ENCODE data around the gene PDLIM4.

The PDLIM4 gene

GRCh38 chr5:132225165-132226032 lies 32.1 kb upstream of the PDLIM4 start:
- Histone ChIP-seq H3K27ac (ENCODE audit: low read depth, low read length) (no peak overlapping the region), H4K5ac (ENCODE audit: low read length) (no peak overlapping the region), H3K4me3 (ENCODE audit: low read length) (no peak overlapping the region), H3K9ac (ENCODE audit: low read length) (no peak overlapping the region), H2BK15ac (replicated peaks; ENCODE audit: low read depth) (no peak overlapping the region), H3K27me3 (ENCODE audit: insufficient read depth, low read length, poor library complexity) (no peaks in the 10 kb centered on the region), H3K4ac (ENCODE audit: low read depth, low read length) (no peak overlapping the region), H3K23ac (ENCODE audit: low read length) (no peak overlapping the region), H2AK5ac (ENCODE audit: low read length) (no peak overlapping the region), H2BK120ac (ENCODE audit: low read depth, low read length) (no peak overlapping the region), H3K4me2 (ENCODE audit: low read length) (no peak overlapping the region), H3K36me3 (ENCODE audit: control insufficient read depth, insufficient read depth, low read length) (no peaks in the 10 kb centered on the region), H4K8ac (ENCODE audit: low read depth, low read length) (no peak overlapping the region), H2BK5ac (ENCODE audit: low read length) (no peak overlapping the region), H3K79me2 (ENCODE audit: control insufficient read depth, insufficient read depth, low read length) (no peaks in the 10 kb centered on the region), H3K18ac (ENCODE audit: low read length) (no peak overlapping the region), H3K4me1 (ENCODE audit: control insufficient read depth, low read depth, low read length) (peaks cover 2% of the 10 kb centered on the region), H3K79me1 (ENCODE audit: low read length) (no peaks in the 10 kb centered on the region), H3K56ac (ENCODE audit: low read length) (no peak overlapping the region)
- no peak for DNase-seq
- WGBS (ENCODE audit: extremely low coverage, insufficient coverage, low lambda C conversion rate) = no CpG with 5 or more reads among the region's 13 CpGs

- H3K27ac ChIP-seq (ENCODE audit: low read depth, low read length) = no peak overlapping the region
- no CpG with 5 or more reads among the region's 23 CpGs for WGBS (ENCODE audit: extremely low coverage, insufficient coverage, low lambda C conversion rate)
- H3K27me3 ChIP-seq (ENCODE audit: insufficient read depth, low read length, poor library complexity) = no peaks in the 10 kb centered on the region
Observed at GRCh38 chr5:132226516-132227234, 30.8 kb upstream of the PDLIM4 start.

GRCh38 chr5:132227235-132227484 lies 30.3 kb upstream of the PDLIM4 start:
- H3K4me3 ChIP-seq (ENCODE audit: low read length) = peak overlapping the region; percentile 56
- H3K79me2 ChIP-seq (ENCODE audit: control insufficient read depth, insufficient read depth, low read length) = no peaks in the 10 kb centered on the region
- no CpG with 5 or more reads among the region's 13 CpGs for WGBS (ENCODE audit: extremely low coverage, insufficient coverage, low lambda C conversion rate)
- H4K8ac ChIP-seq (ENCODE audit: low read depth, low read length) = no peak overlapping the region
- H3K27ac ChIP-seq (ENCODE audit: low read depth, low read length) = no peak overlapping the region
- H3K9ac ChIP-seq (ENCODE audit: low read length) = peak overlapping the region; percentile 79
- no peak overlapping the region for H3K23ac ChIP-seq (ENCODE audit: low read length)
- H2BK120ac ChIP-seq (ENCODE audit: low read depth, low read length) = no peak overlapping the region
- no peak for DNase-seq
- H3K18ac ChIP-seq (ENCODE audit: low read length) = no peak overlapping the region
- peak overlapping the region; percentile 89 for H3K56ac ChIP-seq (ENCODE audit: low read length)
- H3K79me1 ChIP-seq (ENCODE audit: low read length) = no peaks in the 10 kb centered on the region
- H3K27me3 ChIP-seq (ENCODE audit: insufficient read depth, low read length, poor library complexity) = no peaks in the 10 kb centered on the region
- no peak overlapping the region for H2AK5ac ChIP-seq (ENCODE audit: low read length)
- no peak overlapping the region for H2BK5ac ChIP-seq (ENCODE audit: low read length)
- H3K4me2 ChIP-seq (ENCODE audit: low read length) = peak overlapping the region; percentile 79
- peaks cover 2% of the 10 kb centered on the region for H3K4me1 ChIP-seq (ENCODE audit: control insufficient read depth, low read depth, low read length)
- H4K5ac ChIP-seq (ENCODE audit: low read length) = no peak overlapping the region
- no peaks in the 10 kb centered on the region for H3K36me3 ChIP-seq (ENCODE audit: control insufficient read depth, insufficient read depth, low read length)
- no peak overlapping the region for H2BK15ac ChIP-seq (replicated peaks; ENCODE audit: low read depth)
- H3K4ac ChIP-seq (ENCODE audit: low read depth, low read length) = no peak overlapping the region

More at GRCh38 chr5:132226516-132227234, 30.8 kb upstream of the PDLIM4 start:
- Histone ChIP-seq H3K79me1 (ENCODE audit: low read length) (no peaks in the 10 kb centered on the region), H2BK15ac (replicated peaks; ENCODE audit: low read depth) (no peak overlapping the region), H2BK5ac (ENCODE audit: low read length) (no peak overlapping the region), H3K4me3 (ENCODE audit: low read length) (no peak overlapping the region), H2BK120ac (ENCODE audit: low read depth, low read length) (no peak overlapping the region), H2AK5ac (ENCODE audit: low read length) (no peak overlapping the region), H3K36me3 (ENCODE audit: control insufficient read depth, insufficient read depth, low read length) (no peaks in the 10 kb centered on the region), H3K56ac (ENCODE audit: low read length) (peak overlapping the region; percentile 9), H3K4me1 (ENCODE audit: control insufficient read depth, low read depth, low read length) (peaks cover 2% of the 10 kb centered on the region), H3K79me2 (ENCODE audit: control insufficient read depth, insufficient read depth, low read length) (no peaks in the 10 kb centered on the region), H4K8ac (ENCODE audit: low read depth, low read length) (no peak overlapping the region), H3K4me2 (ENCODE audit: low read length) (peak overlapping the region; percentile 79), H4K5ac (ENCODE audit: low read length) (no peak overlapping the region), H3K4ac (ENCODE audit: low read depth, low read length) (no peak overlapping the region), H3K23ac (ENCODE audit: low read length) (peak overlapping the region; percentile 15), H3K18ac (ENCODE audit: low read length) (no peak overlapping the region), H3K9ac (ENCODE audit: low read length) (peak overlapping the region; percentile 79)
- no peak for DNase-seq

- Histone ChIP-seq H3K36me3 (ENCODE audit: control insufficient read depth, insufficient read depth, low read length) (no peaks in the 10 kb centered on the region), H4K8ac (ENCODE audit: low read depth, low read length) (no peak within 1 kb of the TSS), H3K9ac (ENCODE audit: low read length) (peak within 1 kb of the TSS; percentile 79), H3K18ac (ENCODE audit: low read length) (peak within 1 kb of the TSS; percentile 82), H2AK5ac (ENCODE audit: low read length) (no peak within 1 kb of the TSS), H3K27me3 (ENCODE audit: insufficient read depth, low read length, poor library complexity) (no peaks in the 10 kb centered on the region), H3K4me2 (ENCODE audit: low read length) (peak within 1 kb of the TSS; percentile 79), H3K23ac (ENCODE audit: low read length) (peak within 1 kb of the TSS; percentile 17), H2BK15ac (replicated peaks; ENCODE audit: low read depth) (no peak within 1 kb of the TSS), H2BK5ac (ENCODE audit: low read length) (no peak within 1 kb of the TSS), H3K79me2 (ENCODE audit: control insufficient read depth, insufficient read depth, low read length) (no peaks in the 10 kb centered on the region), H4K5ac (ENCODE audit: low read length) (no peak within 1 kb of the TSS), H3K27ac (ENCODE audit: low read depth, low read length) (no peak within 1 kb of the TSS), H3K4ac (ENCODE audit: low read depth, low read length) (peak within 1 kb of the TSS; percentile 28), H3K56ac (ENCODE audit: low read length) (peak within 1 kb of the TSS; percentile 89), H3K4me3 (ENCODE audit: low read length) (peak within 1 kb of the TSS; percentile 56), H3K4me1 (ENCODE audit: control insufficient read depth, low read depth, low read length) (peaks cover 2% of the 10 kb centered on the region), H3K79me1 (ENCODE audit: low read length) (no peaks in the 10 kb centered on the region), H2BK120ac (ENCODE audit: low read depth, low read length) (no peak within 1 kb of the TSS)
- DNase-seq = peak; percentile 77
- WGBS (ENCODE audit: extremely low coverage, insufficient coverage, low lambda C conversion rate) = no CpG with 5 or more reads among the region's 92 CpGs
Observed at GRCh38 chr5:132227485-132228240, 29.8 kb upstream of the PDLIM4 start, which contains the start of gene P4HA2. TSS of gene P4HA2 (minus strand) at chr5:132227853. CDS start at chr5:132218626, 9,227 bp downstream.

GRCh38 chr5:132228241-132229035 lies 29.1 kb upstream of the PDLIM4 start:
- no peaks in the 10 kb centered on the region for H3K27me3 ChIP-seq (ENCODE audit: insufficient read depth, low read length, poor library complexity)
- no peaks in the 10 kb centered on the region for H3K79me1 ChIP-seq (ENCODE audit: low read length)
- no peak overlapping the region for H3K27ac ChIP-seq (ENCODE audit: low read depth, low read length)

More at GRCh38 chr5:132228241-132229035, 29.1 kb upstream of the PDLIM4 start:
- Histone ChIP-seq H2BK120ac (ENCODE audit: low read depth, low read length) (no peak overlapping the region), H3K4ac (ENCODE audit: low read depth, low read length) (peak overlapping the region; percentile 28), H2AK5ac (ENCODE audit: low read length) (no peak overlapping the region), H4K5ac (ENCODE audit: low read length) (no peak overlapping the region), H3K4me1 (ENCODE audit: control insufficient read depth, low read depth, low read length) (peaks cover 2% of the 10 kb centered on the region), H3K56ac (ENCODE audit: low read length) (peak overlapping the region; percentile 89), H3K23ac (ENCODE audit: low read length) (peak overlapping the region; percentile 17), H2BK15ac (replicated peaks; ENCODE audit: low read depth) (no peak overlapping the region), H4K8ac (ENCODE audit: low read depth, low read length) (no peak overlapping the region), H3K18ac (ENCODE audit: low read length) (peak overlapping the region; percentile 46), H3K4me2 (ENCODE audit: low read length) (peak overlapping the region; percentile 66), H3K4me3 (ENCODE audit: low read length) (peak overlapping the region; percentile 33), H3K36me3 (ENCODE audit: control insufficient read depth, insufficient read depth, low read length) (no peaks in the 10 kb centered on the region), H3K9ac (ENCODE audit: low read length) (peak overlapping the region; percentile 79), H2BK5ac (ENCODE audit: low read length) (no peak overlapping the region), H3K79me2 (ENCODE audit: control insufficient read depth, insufficient read depth, low read length) (no peaks in the 10 kb centered on the region)
- DNase-seq = no peak
- no CpG with 5 or more reads among the region's 27 CpGs for WGBS (ENCODE audit: extremely low coverage, insufficient coverage, low lambda C conversion rate)
